Ascending aorta (tissue), 2 donors: ENCODE results near the gene FMN2. TPM values are rescaled to one million over a fixed set of nuclear protein-coding genes. Genes with fewer than 3 reads are reported as not detected.
"Not testable (repeated sequence)": the region's sequence is repeated elsewhere in the genome, so short reads cannot be mapped to it uniquely, and the experiment has no call there.

Experiments used
- DNase-seq, 2 donors: peaks; one replicate each; pipeline ENCODE4 v3.0.0-alpha.2; 2019; ENCODE audit warnings: low spot score in 2 of 2
- H3K27ac ChIP-seq, 2 donors: fragments of 200-600 bp; sonication (generic); one replicate each; pipeline ENCODE4 v1.5.1; 2016 to 2017; ENCODE audit warnings: mild to moderate bottlenecking in 1 of 2
- H3K27me3 ChIP-seq: fragments of 200-600 bp; sonication (generic); one replicate; pipeline ENCODE4 v1.5.1; 2017
- H3K36me3 ChIP-seq, 2 donors: fragments of 200-600 bp; sonication (generic); one replicate each; pipeline ENCODE4 v1.5.1; 2016
- H3K4me1 ChIP-seq, 2 donors: fragments of 200-600 bp; sonication (generic); one replicate each; pipeline ENCODE4 v1.5.1; 2016 to 2017; ENCODE audit warnings: mild to moderate bottlenecking in 1 of 2
- H3K4me3 ChIP-seq, 2 donors: fragments of 200-600 bp; sonication (generic); one replicate each; pipeline ENCODE4 v1.5.1; 2016 to 2017; ENCODE audit warnings: mild to moderate bottlenecking in 1 of 2
- H3K9me3 ChIP-seq, 2 donors: fragments of 200-600 bp; sonication (generic); one replicate each; pipeline ENCODE4 v1.5.1; 2016
- CTCF ChIP-seq, 3 experiments: fragments of 200-600 bp in 2 of 3; fragments of 450-650 bp in 1 of 3; sonication (generic) in 2 of 3; IDR thresholded peaks; one replicate each; pipeline ENCODE4 v1.5.1; 2016 to 2019; ENCODE audit warnings: antibody characterized with exemption in 3 of 3, mild to moderate bottlenecking in 1 of 3, moderate library complexity in 1 of 3
- intact Hi-C: fragments of 100-400 bp; cut with DNase I; formaldehyde crosslinking; loops from one replicate; pipeline ENCODE4 v1.15.1; 2023
- total RNA-seq: library from RNA; depleted of rRNA; stranded (reverse); fragments of >200 nt; gene quantifications from one replicate; pipeline ENCODE4 v1.1.0, GENCODE V29; 2016

FMN2 gene
- total RNA-seq, 1 donor from 2014 or later, result not detected

GRCh38 chr1:240274569-240274968 is 182.9 kb downstream of the FMN2 start:
- intact Hi-C loops, result no loop called here
- TF ChIP-seq CTCF (IDR thresholded peaks at IDR 0.05), result no peak
- DNase-seq, result no peak
- no peaks in the 10 kb centered on the region for H3K36me3 ChIP-seq
- H3K4me3 ChIP-seq, result no peak overlapping the region
- H3K9me3 ChIP-seq, result peaks cover 0 to 3% of the 10 kb centered on the region in 2 donors
- no peaks in the 10 kb centered on the region for H3K27me3 ChIP-seq
- no peaks in the 10 kb centered on the region for H3K4me1 ChIP-seq
- no peak overlapping the region for H3K27ac ChIP-seq

GRCh38 chr1:240275219-240275618 is 183.5 kb downstream of the FMN2 start:
- H3K36me3 ChIP-seq, H3K27me3 ChIP-seq, DNase-seq, intact Hi-C loops, H3K27ac ChIP-seq, H3K4me1 ChIP-seq, H3K4me3 ChIP-seq, H3K9me3 ChIP-seq: not testable (repeated sequence)

GRCh38 chr1:240278082-240278481 is 186.4 kb downstream of the FMN2 start:
- no peaks in the 10 kb centered on the region for H3K9me3 ChIP-seq
- H3K27ac ChIP-seq, result no peak overlapping the region
- no peak for TF ChIP-seq CTCF (IDR thresholded peaks at IDR 0.05)
- no peak for DNase-seq
- H3K4me1 ChIP-seq, result no peaks in the 10 kb centered on the region
- intact Hi-C loops, result no loop called here
- no peak overlapping the region for H3K4me3 ChIP-seq
- no peaks in the 10 kb centered on the region for H3K36me3 ChIP-seq
- no peaks in the 10 kb centered on the region for H3K27me3 ChIP-seq

- no peak overlapping the region for H3K27ac ChIP-seq
- no peak for DNase-seq
- intact Hi-C loops, result no loop called here
Observed at GRCh38 chr1:240280560-240281322, 189.1 kb downstream of the FMN2 start.

DNA sequence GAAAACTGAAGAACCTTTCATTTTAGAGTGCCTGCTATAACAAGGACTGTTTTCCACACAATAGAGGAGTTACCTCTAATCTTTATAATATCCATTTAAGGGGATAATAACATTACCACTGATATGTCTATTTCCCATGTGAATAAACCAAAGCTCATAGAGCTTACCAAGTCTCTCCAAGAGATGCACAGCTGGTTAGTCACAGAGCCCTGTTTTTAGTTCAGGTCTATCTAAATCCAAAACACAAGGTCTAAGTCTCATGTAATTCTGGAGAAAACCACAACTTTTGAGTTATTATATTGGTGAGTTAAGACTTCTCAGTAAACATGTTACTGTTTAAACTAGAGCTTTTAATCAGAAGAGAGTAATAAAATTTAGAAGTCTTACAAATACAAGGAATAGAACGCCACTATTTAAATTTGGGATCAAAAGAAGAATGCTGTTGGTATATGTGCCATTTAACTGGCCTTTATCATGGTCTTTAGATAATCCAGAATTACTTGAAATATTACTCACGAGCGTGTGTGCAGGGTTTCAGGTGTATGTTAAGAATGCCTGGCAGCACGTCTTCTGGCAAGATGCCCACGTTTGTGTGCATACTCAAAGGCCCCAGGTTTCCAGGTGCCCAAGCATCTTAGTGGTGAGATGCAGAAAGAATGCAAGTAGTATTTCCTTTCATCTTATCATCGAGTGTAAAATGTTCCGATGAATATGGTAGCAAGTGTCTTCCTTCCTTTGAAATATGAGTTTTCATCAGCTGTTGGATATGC is 190.6 kb downstream of the FMN2 start:
- Histone ChIP-seq H3K4me1 (no peaks in the 10 kb centered on the region), H3K27me3 (no peaks in the 10 kb centered on the region), H3K4me3 (no peak overlapping the region), H3K9me3 (no peaks in the 10 kb centered on the region), H3K36me3 (no peaks in the 10 kb centered on the region), H3K27ac (no peak overlapping the region)
- intact Hi-C loops, result no loop called here
- no peak for DNase-seq
- no peak for TF ChIP-seq CTCF (IDR thresholded peaks at IDR 0.05)

More at GRCh38 chr1:240280560-240281322, 189.1 kb downstream of the FMN2 start:
- no peak for TF ChIP-seq CTCF (IDR thresholded peaks at IDR 0.05)
- H3K9me3 ChIP-seq, result no peaks in the 10 kb centered on the region
- no peaks in the 10 kb centered on the region for H3K36me3 ChIP-seq
- H3K4me1 ChIP-seq, result no peaks in the 10 kb centered on the region
- no peak overlapping the region for H3K4me3 ChIP-seq
- H3K27me3 ChIP-seq, result no peaks in the 10 kb centered on the region
